Hematopoietic multipotent progenitor cell treated with erythropoietin and hydrocortisone succinate and interleukin-3 and kit ligand, for 4 days (in vitro differentiated cells): ENCODE results near the gene NRM.
"Not testable (repeated sequence)": the region's sequence is repeated elsewhere in the genome, so short reads cannot be mapped to it uniquely, and the experiment has no call there.

Experiments used
- DNase-seq: peaks from one replicate; pipeline ENCODE4 v3.0.0-alpha.2; 2015

The NRM gene

DNA sequence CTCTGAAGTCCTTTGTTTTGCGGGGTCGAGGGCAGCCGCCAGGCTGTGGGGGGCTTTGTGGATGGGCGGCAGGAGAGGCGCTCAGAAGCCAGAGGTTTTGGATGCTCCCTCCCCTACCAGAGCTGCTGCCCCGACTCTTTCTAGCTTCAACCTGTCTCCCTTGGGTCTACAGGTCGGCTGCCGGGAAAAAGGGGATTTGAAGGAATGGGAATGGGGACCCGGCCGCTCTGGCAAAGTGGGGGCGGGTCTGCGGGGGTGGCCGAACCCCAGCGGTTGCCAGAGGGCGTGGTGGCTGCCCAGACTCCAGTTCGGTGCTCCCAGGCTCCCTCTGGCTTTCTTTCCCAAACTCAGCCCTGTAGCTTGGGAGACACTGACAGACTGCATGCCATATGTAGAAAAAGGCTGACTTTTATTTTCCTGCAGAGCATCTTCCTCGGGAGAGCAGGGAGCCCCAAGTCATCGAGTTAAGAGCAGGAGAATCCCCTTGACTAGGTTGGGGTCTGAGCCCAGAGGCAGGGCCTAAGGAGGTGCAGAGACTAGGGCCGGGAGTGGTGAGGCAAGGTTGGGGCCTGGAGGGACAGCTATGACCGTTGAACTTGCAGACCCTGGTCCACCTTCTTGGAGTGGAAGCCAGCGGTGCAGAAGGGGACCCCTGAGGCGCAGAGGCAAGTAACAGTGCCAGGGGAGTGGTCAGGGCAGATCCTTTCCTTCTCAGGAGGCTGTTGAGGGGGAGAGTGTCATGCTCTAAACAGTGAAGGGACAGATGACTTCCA, 2.9 kb downstream of the NRM start:
- no peak for DNase-seq

DNA sequence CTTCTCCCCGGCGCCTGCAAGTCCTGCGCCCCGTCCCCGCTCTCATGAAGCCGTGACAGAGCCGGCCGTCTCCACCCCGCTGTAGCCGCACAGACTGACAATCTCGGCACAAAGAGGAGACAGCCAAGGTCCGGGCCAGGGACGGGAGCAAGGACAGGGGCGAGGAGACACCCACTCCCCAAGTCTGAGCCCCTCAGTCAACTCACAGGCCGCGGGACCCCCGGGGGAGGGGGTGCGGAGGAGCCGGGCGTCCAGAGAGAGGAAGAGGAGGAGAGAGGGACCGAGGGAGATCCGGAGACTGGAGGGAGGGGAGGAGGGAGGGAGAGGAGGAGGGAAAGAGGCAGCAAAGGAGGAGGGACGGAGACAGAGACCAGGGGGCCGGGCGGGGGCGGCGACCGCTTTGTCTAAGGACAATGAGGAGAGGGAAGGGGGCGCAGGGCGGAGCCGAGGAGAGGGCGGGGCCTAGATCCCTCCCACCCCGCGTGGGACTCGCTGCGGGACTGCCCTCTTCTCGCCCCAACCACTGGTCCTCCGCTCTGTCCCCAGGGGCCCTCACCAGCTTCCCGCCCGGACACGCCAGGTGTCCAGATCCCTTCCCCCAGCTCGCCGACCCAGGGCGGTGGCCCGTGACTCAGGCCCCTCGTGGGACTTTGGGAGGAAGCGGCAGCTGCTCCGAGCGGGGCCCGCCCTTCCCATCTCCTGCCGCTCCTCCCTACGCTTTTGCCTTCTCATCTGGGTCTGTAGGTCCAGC, 3.7 kb downstream of the NRM start:
- peak; percentile 90 for DNase-seq

DNA sequence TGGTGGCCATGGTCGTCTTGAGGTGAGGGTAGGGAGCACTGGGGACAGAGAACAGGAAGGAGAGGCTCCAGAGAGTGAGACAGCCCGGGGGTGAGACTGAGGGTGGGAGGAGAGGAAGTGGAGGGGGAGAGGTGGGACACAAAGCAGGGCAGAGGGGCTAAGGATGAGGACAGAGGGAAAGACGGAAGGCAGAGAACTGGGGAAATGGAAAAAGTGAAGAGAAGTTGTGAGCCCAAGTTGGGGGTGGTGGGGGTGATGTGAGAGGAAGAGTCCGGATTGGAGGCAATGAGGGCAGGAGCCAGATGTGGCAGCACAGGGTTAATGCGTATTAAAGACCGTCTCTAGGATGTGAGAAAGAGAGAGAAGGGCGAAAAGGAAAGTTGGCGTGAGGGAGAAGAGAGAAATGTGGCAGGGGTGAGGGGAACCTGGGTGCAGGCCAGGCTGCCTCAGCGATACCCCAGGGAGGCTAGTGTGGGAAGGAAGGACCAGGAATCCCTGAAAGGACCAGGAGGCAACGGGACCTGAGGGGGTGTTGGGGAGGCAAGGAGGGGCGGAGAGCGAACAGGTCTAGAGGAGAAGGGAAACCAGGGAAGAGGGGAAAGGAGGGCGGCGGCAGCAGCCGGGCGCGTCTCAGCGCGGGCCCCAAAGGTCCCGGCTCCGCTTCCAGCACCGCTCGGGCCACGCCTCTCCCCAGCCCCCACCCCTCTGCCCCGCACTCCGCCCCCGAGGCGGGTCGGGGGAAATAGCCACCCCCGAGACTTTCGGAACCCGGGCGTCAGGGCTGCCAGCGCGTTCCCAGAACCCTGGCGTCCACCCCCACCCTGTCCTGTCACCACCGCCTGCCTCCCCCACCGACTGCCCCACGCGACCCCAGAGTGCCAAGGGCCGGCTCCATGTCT, 4.5 kb downstream of the NRM start, which contains the start of gene PPP1R18:
Gene PPP1R18, minus strand, starts transcription at position 637 of the 899 bp plus-strand sequence. Its CDS starts 627 bp downstream, at position 10.
- DNase-seq, result peak; percentile 72

DNA sequence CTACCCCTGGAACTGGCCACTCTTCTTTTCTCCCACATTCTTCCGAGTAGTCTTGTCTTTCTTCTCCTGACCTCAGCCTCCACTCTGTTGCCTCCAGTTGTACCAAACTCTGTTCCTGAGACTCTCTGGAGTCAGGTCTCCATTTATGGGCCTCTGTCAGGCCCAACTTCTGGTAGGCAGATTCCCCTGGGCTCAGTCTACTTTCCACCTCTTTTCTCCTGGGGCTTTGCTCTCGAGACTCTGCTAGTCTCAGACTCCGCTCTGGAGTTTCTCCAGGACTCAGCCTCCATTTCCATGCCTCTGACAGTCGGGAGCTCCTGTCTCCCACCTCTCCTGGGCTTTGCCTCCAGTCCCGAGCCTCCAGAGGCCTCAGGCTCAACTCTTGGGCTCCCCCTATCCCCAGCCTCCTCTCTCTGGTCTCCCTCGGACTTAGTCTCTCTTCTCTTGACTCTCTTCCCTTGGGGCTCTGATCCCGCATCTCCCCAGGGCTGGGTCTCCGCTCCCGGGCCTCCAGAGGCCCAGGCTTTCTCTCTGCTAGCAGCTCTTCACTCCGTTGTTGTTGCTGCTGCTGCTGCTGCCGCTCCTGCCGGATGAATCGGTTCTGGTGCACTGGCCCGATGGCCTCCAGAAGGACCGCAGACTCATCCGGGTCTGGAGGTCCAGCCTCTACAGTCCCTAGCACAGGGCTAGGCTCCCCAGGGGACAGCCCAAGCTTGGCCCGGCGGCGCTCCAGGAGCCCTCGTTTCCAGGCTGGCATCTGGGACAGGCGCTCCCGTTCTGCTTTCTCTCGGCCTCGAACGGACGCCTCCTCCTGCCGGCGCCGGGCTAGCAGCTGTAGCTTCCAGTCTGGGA, 5.4 kb downstream of the NRM start:
- peak; percentile 69 for DNase-seq

- peak; percentile 86 for DNase-seq
Measured at GRCh38 chr6:30684386-30685156, 6.2 kb downstream of the NRM start.

GRCh38 chr6:30683980-30684338, 6.8 kb downstream of the NRM start:
- peak; percentile 35 for DNase-seq

GRCh38 chr6:30683183-30683979, 7.4 kb downstream of the NRM start:
- no peak for DNase-seq

DNA sequence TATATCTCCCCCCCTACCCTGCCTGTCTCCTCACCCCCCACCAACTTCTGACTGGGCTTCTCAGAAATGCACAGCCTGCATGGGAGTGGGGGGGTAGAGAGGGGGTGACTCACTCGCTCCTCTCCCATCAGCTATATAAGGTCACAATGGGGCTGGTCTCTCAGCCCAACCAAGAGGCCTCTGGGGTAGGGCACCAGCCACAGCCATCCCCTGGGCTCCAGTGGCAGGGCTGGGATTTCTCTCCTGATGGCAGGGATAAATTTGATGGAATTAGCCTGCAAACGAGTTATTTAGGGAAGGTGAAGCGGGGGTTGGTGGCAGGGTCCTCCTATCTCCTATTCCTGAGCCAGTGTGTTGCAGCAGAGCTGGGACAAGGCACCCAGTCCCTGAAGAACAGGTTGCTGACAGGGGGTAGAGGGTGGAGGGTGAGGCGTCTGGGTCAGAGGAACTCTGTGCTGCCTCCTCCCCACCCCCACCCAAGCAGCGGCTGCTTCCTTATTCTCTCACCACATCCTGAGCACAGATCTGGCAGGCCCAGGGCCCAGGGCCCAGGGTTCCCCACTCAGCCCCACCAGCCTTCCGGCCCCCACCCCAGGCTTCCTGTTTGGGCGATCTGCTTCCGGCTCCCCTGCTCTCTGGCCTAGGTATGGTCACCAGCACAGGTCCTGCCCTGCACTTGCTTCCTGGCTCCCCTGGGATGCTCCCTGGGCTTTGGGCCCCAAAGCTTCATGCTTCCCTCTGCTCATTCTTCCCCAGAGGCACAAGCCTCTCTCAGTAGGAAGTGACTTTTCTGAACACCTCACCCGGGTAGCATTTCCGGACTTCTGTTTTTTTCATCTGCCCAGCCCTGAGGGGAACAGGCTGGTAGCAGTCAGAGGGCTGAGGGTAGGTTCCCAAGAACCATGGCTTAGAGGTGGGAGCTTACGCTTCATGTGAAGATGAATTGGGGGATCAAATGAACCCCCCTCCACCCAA, 8.4 kb downstream of the NRM start:
- DNase-seq, result peak; percentile 98

DNA sequence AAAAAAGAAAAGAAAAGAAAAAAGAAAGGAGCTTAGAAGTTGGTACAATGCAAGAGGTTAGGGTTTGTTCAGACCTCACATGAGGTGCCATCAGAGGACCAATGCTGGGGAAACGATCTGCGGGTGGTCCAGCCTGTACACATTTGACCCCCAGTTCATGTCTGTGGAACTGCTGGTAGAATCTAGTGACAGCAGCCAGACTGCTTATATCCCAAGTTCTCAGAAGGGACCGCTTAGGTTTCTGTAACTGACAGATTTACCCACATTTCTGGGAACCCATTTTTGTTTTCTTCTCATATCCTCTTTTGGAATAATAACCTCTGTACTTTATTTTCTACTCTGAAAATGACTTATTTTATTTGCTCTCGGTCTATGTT, 9.0 kb downstream of the NRM start:
- no peak for DNase-seq

- DNase-seq, result no peak
Measured at GRCh38 chr6:30679765-30680535, 10.8 kb downstream of the NRM start.

DNA sequence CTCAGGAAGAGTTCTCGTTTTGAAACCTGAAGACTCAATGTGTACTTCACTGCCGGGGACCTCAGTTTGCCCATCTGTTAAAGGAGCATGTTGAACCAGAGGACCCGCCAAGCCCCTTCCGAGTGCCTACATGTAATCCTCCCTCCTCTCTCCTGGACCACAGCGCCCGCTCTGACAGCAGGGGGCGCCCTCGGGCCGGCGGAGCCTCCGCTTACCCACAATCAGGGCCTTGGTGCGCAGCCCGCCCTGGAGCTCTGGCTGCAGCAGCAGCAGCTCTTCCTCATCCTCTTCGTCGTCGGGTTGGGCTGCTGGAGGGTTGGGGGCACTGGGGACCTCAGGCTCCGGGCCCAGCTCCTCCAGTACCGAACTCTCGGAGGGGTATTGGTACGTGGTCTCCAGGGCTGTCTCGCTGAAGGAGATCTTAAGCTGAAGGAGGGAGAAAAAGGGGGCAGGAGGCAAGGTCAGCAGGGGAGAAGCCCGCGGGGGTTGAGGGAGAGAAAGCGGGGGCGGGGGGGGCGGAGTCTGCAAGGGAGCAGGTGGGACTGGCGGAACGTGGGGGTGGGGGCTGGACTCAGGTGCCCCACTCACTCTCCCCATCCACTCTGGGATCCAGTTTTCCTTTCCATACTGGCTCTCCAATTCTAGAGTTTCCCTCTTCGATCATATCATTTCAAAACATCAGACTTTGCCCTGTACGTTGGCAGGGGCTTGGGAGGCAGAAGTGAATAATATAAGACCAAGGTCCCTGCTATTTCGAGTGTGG, 11.6 kb downstream of the NRM start:
- peak; percentile 93 for DNase-seq

- DNase-seq, result no peak
Measured at GRCh38 chr6:30676660-30677285, 14.0 kb downstream of the NRM start.

GRCh38 chr6:30672445-30673253, 18.1 kb downstream of the NRM start, which contains the start of gene DHX16:
Gene DHX16, minus strand, starts transcription at chr6:30673006. Its CDS starts 165 bp downstream, at chr6:30672841.
- peak; percentile 98 for DNase-seq

GRCh38 chr6:30670760-30671527, 19.8 kb downstream of the NRM start:
- peak; percentile 51 for DNase-seq

DNA sequence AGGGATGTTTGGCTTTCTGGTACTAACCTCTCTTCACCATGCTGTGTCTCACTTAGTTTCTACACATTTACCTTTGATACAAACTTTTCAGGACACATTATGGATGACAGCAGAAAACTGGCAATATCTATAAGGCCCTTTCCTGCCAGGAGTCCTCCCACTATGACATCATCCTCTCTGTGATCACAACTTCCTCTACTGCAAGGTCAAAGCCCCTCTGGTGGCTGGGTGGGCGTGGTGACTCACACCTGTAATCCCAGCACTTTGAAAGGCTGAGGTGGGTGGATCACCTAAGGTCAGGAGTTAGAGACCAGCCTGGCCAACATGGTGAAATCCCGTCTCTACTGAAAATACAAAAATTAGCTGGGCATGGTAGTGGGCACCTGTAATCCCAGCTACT, 24.5 kb downstream of the NRM start:
- not testable (repeated sequence) for DNase-seq
